Right ventricle myocardium superior (tissue), 1 donor: Measurements from ENCODE around the gene PTGS2. TPM values are rescaled to one million over a fixed set of nuclear protein-coding genes. Genes with fewer than 3 reads are reported as not detected.
A peak's percentile ranks its signal among the peaks of the same experiment; 100 is the strongest.

ENCODE experiments used
- ATAC-seq: fragments of 200-7000 bp; cut with Tn5 transposase; one replicate; pipeline ENCODE4 v1.9.1; 2020; ENCODE audit warnings: mild to moderate bottlenecking; ENCODE audit not compliant: poor library complexity
- DNase-seq: peaks from one replicate; pipeline ENCODE4 v3.0.0-alpha.2; 2020
- intact Hi-C: fragments of 100-400 bp; cut with DNase I; formaldehyde crosslinking; loops from one replicate; pipeline ENCODE4 v1.11.2; 2022
- long read RNA-seq: library from polyadenylated mRNA; unstranded; transcript quantifications from one replicate; pipeline ENCODE4 v2.0.0, GENCODE V29; 2021
- total RNA-seq: library from RNA; stranded (reverse); fragmentation: NEBNext Ultra II Directional; extraction: Animal tissue kit (Norgen Biotek cat#: 25700); gene quantifications from one replicate; pipeline ENCODE4 v1.2.1, GENCODE V29; 2021
- donor health status: DM: no; HTN: yes; CAD: no; lungs with severe emphysema.

The PTGS2 gene
- 1.0 TPM for total RNA-seq
- long read RNA-seq, result 0 reads

- DNase-seq, result peak; percentile 85
- intact Hi-C loops, result no loop called here
- peak; percentile 98 for ATAC-seq
Observed at GRCh38 chr1:186680245-186681061, at the start of gene PTGS2. Gene PTGS2 (minus strand): TSS chr1:186680423. CDS start chr1:186680290, 133 bp downstream.

- ATAC-seq, result no peak
- intact Hi-C loops, result no loop called here
- no peak for DNase-seq
Observed at GRCh38 chr1:186722711-186723309, 42.6 kb upstream of the PTGS2 start.

- no peak for DNase-seq
- ATAC-seq, result no peak
- intact Hi-C loops, result no loop called here
Observed at GRCh38 chr1:186717286-186717685, 37.1 kb upstream of the PTGS2 start.

- intact Hi-C loops, result no loop called here
- no peak for ATAC-seq
- DNase-seq, result no peak
Observed at GRCh38 chr1:186715887-186716809, 35.9 kb upstream of the PTGS2 start.

GRCh38 chr1:186710696-186711095 lies 30.5 kb upstream of the PTGS2 start:
- intact Hi-C loops, result no loop called here
- no peak for ATAC-seq
- DNase-seq, result no peak

GRCh38 chr1:186708694-186709097 lies 28.5 kb upstream of the PTGS2 start:
- intact Hi-C loops, result no loop called here
- no peak for ATAC-seq
- no peak for DNase-seq

- intact Hi-C loops, result no loop called here
- DNase-seq (no peak), ATAC-seq (no peak)
Observed at GRCh38 chr1:186703209-186703766, 23.1 kb upstream of the PTGS2 start.

- intact Hi-C loops, result no loop called here
- DNase-seq, result no peak
- no peak for ATAC-seq
Observed at GRCh38 chr1:186700722-186701121, 20.5 kb upstream of the PTGS2 start.

- ATAC-seq (no peak), DNase-seq (no peak)
- intact Hi-C loops, result no loop called here
Observed at GRCh38 chr1:186699519-186699918, 19.3 kb upstream of the PTGS2 start.

- ATAC-seq, result no peak
- intact Hi-C loops, result no loop called here
Observed at GRCh38 chr1:186689907-186690306, 9.7 kb upstream of the PTGS2 start.

GRCh38 chr1:186689376-186689775 lies 9.2 kb upstream of the PTGS2 start:
- intact Hi-C loops, result no loop called here
- DNase-seq, result no peak
- no peak for ATAC-seq

More at GRCh38 chr1:186689907-186690306, 9.7 kb upstream of the PTGS2 start:
- no peak for DNase-seq

- no peak for DNase-seq
- intact Hi-C loops, result no loop called here
Observed at GRCh38 chr1:186683652-186684410, 3.6 kb upstream of the PTGS2 start.

GRCh38 chr1:186682736-186683135 lies 2.5 kb upstream of the PTGS2 start:
- DNase-seq (no peak), ATAC-seq (no peak)
- intact Hi-C loops, result no loop called here

More at GRCh38 chr1:186683652-186684410, 3.6 kb upstream of the PTGS2 start:
- ATAC-seq, result no peak

GRCh38 chr1:186681801-186682200 lies 1.6 kb upstream of the PTGS2 start:
- ATAC-seq (no peak), DNase-seq (no peak)
- intact Hi-C loops, result no loop called here

GRCh38 chr1:186681121-186681520 lies 898 bp upstream of the PTGS2 start:
- ATAC-seq, result no peak
- DNase-seq, result no peak
- intact Hi-C loops, result no loop called here

GRCh38 chr1:186679924-186680244 lies 339 bp downstream of the PTGS2 start:
- intact Hi-C loops, result no loop called here
- ATAC-seq (peak; percentile 72), DNase-seq (no peak)

- DNase-seq (no peak), ATAC-seq (no peak)
- intact Hi-C loops, result no loop called here
Observed at GRCh38 chr1:186678155-186678554, 2.1 kb downstream of the PTGS2 start.

GRCh38 chr1:186672596-186672995 lies 7.6 kb downstream of the PTGS2 start:
- ATAC-seq (no peak), DNase-seq (no peak)
- intact Hi-C loops, result no loop called here
